Lower lobe of right lung (tissue), 2 donors: Measurements from ENCODE around the gene SPINDOC. TPM values are rescaled to one million over a fixed set of nuclear protein-coding genes. Genes with fewer than 3 reads are reported as not detected.

Source experiments
- ATAC-seq, 2 donors: fragments of 200-7000 bp; cut with Tn5 transposase; one replicate each; pipeline ENCODE4 v1.9.1; 2020 to 2022; ENCODE audit warnings: mild to moderate bottlenecking in 2 of 2, moderate library complexity in 2 of 2
- DNase-seq: peaks from one replicate; pipeline ENCODE4 v3.0.0-alpha.2; 2020
- H3K27ac ChIP-seq: fragments of 200-600 bp; one replicate; pipeline ENCODE4 v1.8.0; 2022
- H3K27me3 ChIP-seq: fragments of 200-600 bp; one replicate; pipeline ENCODE4 v1.8.0; 2022; ENCODE audit warnings: low read depth
- H3K36me3 ChIP-seq: fragments of 200-600 bp; one replicate; pipeline ENCODE4 v1.8.0; 2022; ENCODE audit warnings: mild to moderate bottlenecking
- H3K4me1 ChIP-seq: fragments of 200-600 bp; one replicate; pipeline ENCODE4 v1.8.0; 2022
- H3K4me3 ChIP-seq: fragments of 200-600 bp; one replicate; pipeline ENCODE4 v1.8.0; 2022; ENCODE audit warnings: mild to moderate bottlenecking
- H3K9me3 ChIP-seq: fragments of 200-600 bp; one replicate; pipeline ENCODE4 v1.8.0; 2022
- intact Hi-C: fragments of 100-400 bp; cut with DNase I; formaldehyde crosslinking; loops from one replicate; pipeline ENCODE4 v1.11.0; 2022
- total RNA-seq: library from RNA; stranded (reverse); fragmentation: NEBNext Ultra II Directional; extraction: Animal tissue kit (Norgen Biotek cat#: 25700); gene quantifications from one replicate; pipeline ENCODE4 v1.2.1, GENCODE V29; 2021
- TF ChIP-seq, protein P1 (sequence below): fragments of 200-600 bp; IDR thresholded peaks from one replicate; pipeline ENCODE4 v1.8.0; 2022; ENCODE audit warnings: antibody characterized with exemption, mild to moderate bottlenecking
- donor health status: DM: no; HTN: yes; CAD: no; lungs with severe emphysema.

Gene SPINDOC
- total RNA-seq, 1 donor from 2014 or later = 21.7 TPM

DNA sequence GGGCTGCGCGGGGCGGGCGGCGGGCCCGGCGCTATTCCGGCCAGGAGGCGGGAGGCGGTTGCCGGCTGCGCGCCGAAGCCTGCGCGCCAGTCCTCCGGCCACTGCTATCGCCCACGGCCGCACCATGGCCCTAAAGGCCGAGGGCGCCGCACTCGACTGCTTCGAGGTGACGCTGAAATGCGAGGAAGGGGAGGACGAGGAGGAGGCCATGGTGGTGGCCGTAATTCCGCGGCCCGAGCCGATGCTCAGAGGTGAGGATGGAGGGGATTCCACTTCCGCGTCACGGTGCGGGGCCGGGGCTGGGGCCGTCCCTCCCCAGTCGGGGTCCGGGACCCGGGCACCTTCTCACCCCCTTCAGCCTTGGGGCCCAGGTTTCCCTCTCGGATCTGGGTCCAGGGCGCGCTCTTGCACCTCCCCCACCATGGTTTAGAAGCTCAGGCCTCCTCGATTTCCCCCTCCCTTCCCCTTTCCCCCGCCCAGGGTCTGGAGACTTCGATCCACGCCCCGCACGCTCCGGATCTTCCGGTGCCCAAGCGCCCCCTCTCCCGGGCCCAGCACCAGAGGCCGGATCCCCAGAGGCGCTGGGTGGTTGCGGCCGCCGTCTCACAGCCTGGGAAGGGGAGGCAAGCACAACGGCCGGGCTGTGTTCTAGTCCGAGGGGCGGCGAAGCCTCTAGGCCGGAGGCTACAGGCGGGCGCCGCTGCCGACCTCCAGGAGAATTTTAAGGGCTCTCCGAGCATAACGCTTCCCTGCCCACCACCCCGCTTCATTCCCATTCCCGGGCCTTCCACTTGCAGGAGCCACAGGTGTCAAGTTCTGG, 517 bp downstream of the SPINDOC start:
- Histone ChIP-seq H3K27me3 (no peaks in the 10 kb centered on the region), H3K36me3 (peaks cover 27% of the 10 kb centered on the region), H3K4me1 (peaks cover 30% of the 10 kb centered on the region), H3K4me3 (peak overlapping the region; percentile 99), H3K9me3 (no peaks in the 10 kb centered on the region), H3K27ac (peak overlapping the region; percentile 81)
- TF ChIP-seq, protein P1, sequence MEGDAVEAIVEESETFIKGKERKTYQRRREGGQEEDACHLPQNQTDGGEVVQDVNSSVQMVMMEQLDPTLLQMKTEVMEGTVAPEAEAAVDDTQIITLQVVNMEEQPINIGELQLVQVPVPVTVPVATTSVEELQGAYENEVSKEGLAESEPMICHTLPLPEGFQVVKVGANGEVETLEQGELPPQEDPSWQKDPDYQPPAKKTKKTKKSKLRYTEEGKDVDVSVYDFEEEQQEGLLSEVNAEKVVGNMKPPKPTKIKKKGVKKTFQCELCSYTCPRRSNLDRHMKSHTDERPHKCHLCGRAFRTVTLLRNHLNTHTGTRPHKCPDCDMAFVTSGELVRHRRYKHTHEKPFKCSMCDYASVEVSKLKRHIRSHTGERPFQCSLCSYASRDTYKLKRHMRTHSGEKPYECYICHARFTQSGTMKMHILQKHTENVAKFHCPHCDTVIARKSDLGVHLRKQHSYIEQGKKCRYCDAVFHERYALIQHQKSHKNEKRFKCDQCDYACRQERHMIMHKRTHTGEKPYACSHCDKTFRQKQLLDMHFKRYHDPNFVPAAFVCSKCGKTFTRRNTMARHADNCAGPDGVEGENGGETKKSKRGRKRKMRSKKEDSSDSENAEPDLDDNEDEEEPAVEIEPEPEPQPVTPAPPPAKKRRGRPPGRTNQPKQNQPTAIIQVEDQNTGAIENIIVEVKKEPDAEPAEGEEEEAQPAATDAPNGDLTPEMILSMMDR = no peak
- ATAC-seq (peak; percentile 62 to 68), DNase-seq (peak; percentile 72)
- intact Hi-C loops = no loop called here

DNA sequence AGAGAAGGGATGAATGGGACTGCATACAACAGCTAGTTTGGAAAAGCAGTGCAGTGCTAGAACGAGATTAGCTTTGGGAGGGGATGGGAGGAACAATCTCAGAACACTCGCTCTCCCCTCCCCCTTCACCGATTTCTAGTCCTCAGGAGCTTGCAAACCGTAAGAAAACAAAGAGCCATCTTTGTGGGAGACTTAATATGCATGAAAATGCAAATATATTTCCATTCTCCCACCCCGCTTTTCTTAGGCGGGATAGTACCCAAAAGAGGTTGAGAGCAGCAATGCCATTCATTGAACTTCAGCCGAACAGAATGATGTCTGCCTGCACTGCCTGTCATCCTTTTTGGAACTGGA, 1.1 kb downstream of the SPINDOC start:
- peak overlapping the region; percentile 81 for H3K27ac ChIP-seq
- no peak for DNase-seq

DNA sequence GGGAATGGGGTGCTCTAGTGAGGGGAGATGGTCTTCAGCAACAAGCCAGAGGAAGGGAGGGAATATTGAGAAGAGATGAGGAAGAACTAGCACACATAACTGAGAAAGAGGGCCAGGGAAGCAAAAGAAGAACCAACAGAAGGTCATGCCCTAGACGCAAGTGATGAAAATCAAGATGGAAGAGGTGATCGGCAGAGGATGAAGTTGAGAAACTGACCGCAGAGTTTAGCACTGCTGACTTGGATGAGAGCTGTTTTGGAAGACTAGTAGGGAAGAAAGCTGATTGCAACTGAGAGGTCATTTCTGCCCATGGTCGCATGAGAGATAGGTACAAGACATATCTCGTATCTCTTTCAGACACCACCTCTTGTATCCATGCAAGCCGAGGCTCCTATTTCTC, 2.9 kb downstream of the SPINDOC start:
- TF ChIP-seq, protein P1 = no peak
- H3K4me1 ChIP-seq = peaks cover 30% of the 10 kb centered on the region
- peaks cover 48% of the 10 kb centered on the region for H3K36me3 ChIP-seq
- H3K4me3 ChIP-seq = no peak overlapping the region
- intact Hi-C loops = no loop called here
- H3K27me3 ChIP-seq = no peaks in the 10 kb centered on the region
- DNase-seq (no peak), ATAC-seq (peak in 1 of 2 donors; percentile 17)
- no peak overlapping the region for H3K27ac ChIP-seq
- H3K9me3 ChIP-seq = no peaks in the 10 kb centered on the region

More for the DNA sequence above, 1.1 kb downstream of the SPINDOC start:
- ATAC-seq = no peak
- no peaks in the 10 kb centered on the region for H3K27me3 ChIP-seq
- intact Hi-C loops = no loop called here
- H3K4me3 ChIP-seq = peak overlapping the region; percentile 99
- H3K36me3 ChIP-seq = peaks cover 33% of the 10 kb centered on the region
- TF ChIP-seq, protein P1 = no peak
- H3K4me1 ChIP-seq = peaks cover 30% of the 10 kb centered on the region
- no peaks in the 10 kb centered on the region for H3K9me3 ChIP-seq

DNA sequence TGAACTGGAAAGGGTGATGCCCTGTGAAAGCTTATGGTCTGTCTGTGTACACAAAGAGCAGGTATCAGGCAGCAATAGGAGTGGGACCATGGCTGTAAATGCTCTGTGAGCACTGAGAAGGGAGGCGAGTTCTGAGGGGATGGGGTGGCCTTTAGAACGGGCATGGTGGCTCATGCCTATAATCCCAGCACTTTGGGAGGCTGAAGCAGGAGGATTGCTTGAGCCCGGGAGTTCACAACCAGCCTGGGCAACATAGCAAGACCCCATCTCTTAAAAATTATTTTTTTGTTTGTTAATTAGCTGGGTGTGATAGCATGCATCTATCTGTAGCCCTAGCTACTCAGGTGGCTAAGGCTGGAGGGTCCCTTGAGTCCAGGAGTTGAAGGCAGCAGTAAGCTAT, 3.5 kb downstream of the SPINDOC start:
- DNase-seq (no peak), ATAC-seq (no peak)
- H3K36me3 ChIP-seq = peaks cover 54% of the 10 kb centered on the region
- intact Hi-C loops = no loop called here
- H3K27ac ChIP-seq = no peak overlapping the region
- no peak overlapping the region for H3K4me3 ChIP-seq
- TF ChIP-seq, protein P1 = no peak
- peaks cover 30% of the 10 kb centered on the region for H3K4me1 ChIP-seq
- no peaks in the 10 kb centered on the region for H3K9me3 ChIP-seq
- H3K27me3 ChIP-seq = no peaks in the 10 kb centered on the region

DNA sequence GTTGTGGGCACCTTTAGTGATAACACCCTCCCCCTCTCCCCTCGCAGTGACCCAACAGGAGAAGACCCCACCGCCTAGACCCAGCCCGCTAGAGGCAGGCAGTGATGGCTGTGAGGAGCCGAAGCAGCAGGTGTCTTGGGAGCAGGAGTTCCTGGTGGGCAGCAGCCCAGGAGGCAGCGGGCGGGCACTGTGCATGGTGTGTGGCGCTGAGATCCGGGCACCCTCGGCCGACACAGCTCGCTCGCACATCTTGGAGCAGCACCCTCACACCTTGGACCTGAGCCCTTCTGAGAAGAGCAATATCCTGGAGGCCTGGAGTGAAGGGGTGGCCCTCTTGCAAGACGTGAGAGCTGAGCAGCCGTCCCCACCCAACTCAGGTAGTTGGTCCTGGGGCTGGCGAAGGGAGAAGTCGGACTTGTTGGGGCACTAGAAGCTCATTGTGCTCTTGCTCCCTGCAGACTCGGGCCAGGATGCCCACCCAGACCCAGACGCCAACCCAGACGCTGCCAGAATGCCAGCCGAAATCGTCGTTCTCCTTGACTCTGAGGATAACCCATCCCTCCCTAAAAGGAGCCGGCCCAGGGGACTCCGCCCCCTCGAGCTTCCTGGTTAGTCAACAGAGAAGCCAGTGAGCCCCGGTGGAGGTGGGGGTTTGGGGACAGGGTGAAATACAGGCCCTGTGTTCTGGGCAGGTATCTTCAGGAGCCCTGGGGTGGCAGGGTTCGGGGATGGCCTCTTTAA, 4.7 kb downstream of the SPINDOC start:
- TF ChIP-seq, protein P1 = no peak
- H3K27me3 ChIP-seq = no peaks in the 10 kb centered on the region
- no peak overlapping the region for H3K27ac ChIP-seq
- intact Hi-C loops = no loop called here
- peaks cover 22% of the 10 kb centered on the region for H3K4me1 ChIP-seq
- ATAC-seq (no peak), DNase-seq (no peak)
- H3K36me3 ChIP-seq = peaks cover 66% of the 10 kb centered on the region
- H3K4me3 ChIP-seq = no peak overlapping the region
- no peaks in the 10 kb centered on the region for H3K9me3 ChIP-seq
